ENCODE data around the gene ISLR. TPM values are rescaled to one million over a fixed set of nuclear protein-coding genes. Genes with fewer than 3 reads are reported as not detected.

The ISLR gene
- polyA plus RNA-seq (not detected in 2 replicates), polyA minus RNA-seq (not detected in 2 replicates)

- no peak within 1 kb of the TSS for H2AFZ ChIP-seq (ENCODE audit: low read depth, low read length)
Measured at GRCh38 chr15:74173380-74174218, at the start of gene ISLR. Gene ISLR, plus strand, starts transcription at chr15:74173710. Its CDS starts 1,149 bp downstream, at chr15:74174859.

GRCh38 chr15:74124196-74124595, 49.3 kb upstream of the ISLR start:
- Histone ChIP-seq H3F3A (ENCODE audit: insufficient read depth, low read length, poor library complexity, severe bottlenecking) (peaks cover 9% of the 10 kb centered on the region), H2AFZ (ENCODE audit: low read depth, low read length) (no peak overlapping the region), H3K9me3 (ENCODE audit: low read length) (no peaks in the 10 kb centered on the region), H3K27me3 (ENCODE audit: insufficient read depth, low read depth, low read length) (no peaks in the 10 kb centered on the region), H3K9me2 (ENCODE audit: insufficient read depth, low read length) (no peaks in the 10 kb centered on the region), H3K27ac (ENCODE audit: low read length) (no peak overlapping the region), H3K4me3 (ENCODE audit: low read length) (no peak overlapping the region), H3K4me2 (ENCODE audit: low read length) (no peak overlapping the region), H3K79me2 (replicated peaks; ENCODE audit: insufficient read depth, low read length) (peaks cover 30% of the 10 kb centered on the region), H3K9ac (ENCODE audit: low read length) (no peak overlapping the region), H4K20me1 (ENCODE audit: insufficient read depth) (no peaks in the 10 kb centered on the region), H3K36me3 (ENCODE audit: insufficient read depth, low read length) (no peaks in the 10 kb centered on the region)
- TF ChIP-seq CTCF (IDR thresholded peaks at IDR 0.05; ENCODE audit: poor library complexity, severe bottlenecking) = no peak
- TF ChIP-seq TAF1 (IDR thresholded peaks at IDR 0.05; ENCODE audit: low read depth) = no peak

More at GRCh38 chr15:74173380-74174218, at the start of gene ISLR:
- Histone ChIP-seq H3K79me2 (replicated peaks; ENCODE audit: insufficient read depth, low read length) (no peaks in the 10 kb centered on the region), H3K36me3 (ENCODE audit: insufficient read depth, low read length) (no peaks in the 10 kb centered on the region), H3K27ac (ENCODE audit: low read length) (no peak within 1 kb of the TSS), H3F3A (ENCODE audit: insufficient read depth, low read length, poor library complexity, severe bottlenecking) (no peaks in the 10 kb centered on the region), H3K4me3 (ENCODE audit: low read length) (no peak within 1 kb of the TSS), H4K20me1 (ENCODE audit: insufficient read depth) (no peaks in the 10 kb centered on the region), H3K27me3 (ENCODE audit: insufficient read depth, low read depth, low read length) (no peaks in the 10 kb centered on the region), H3K4me2 (ENCODE audit: low read length) (no peak within 1 kb of the TSS), H3K9me3 (ENCODE audit: low read length) (no peaks in the 10 kb centered on the region), H3K9ac (ENCODE audit: low read length) (no peak within 1 kb of the TSS), H3K9me2 (ENCODE audit: insufficient read depth, low read length) (no peaks in the 10 kb centered on the region)
- no peak for TF ChIP-seq CTCF (IDR thresholded peaks at IDR 0.05; ENCODE audit: poor library complexity, severe bottlenecking)
- no peak for TF ChIP-seq REST (IDR thresholded peaks at IDR 0.05; ENCODE audit: borderline replicate concordance)
- TF ChIP-seq TAF1 (IDR thresholded peaks at IDR 0.05; ENCODE audit: low read depth) = no peak
- TF ChIP-seq RAD21 (conservative IDR thresholded peaks at IDR 0.05) = no peak
- TF ChIP-seq EZH2 (IDR thresholded peaks at IDR 0.05; ENCODE audit: borderline replicate concordance, insufficient read depth, low read length, poor library complexity, severe bottlenecking) = no peak
- no peak for TF ChIP-seq POLR2AphosphoS5 (IDR thresholded peaks at IDR 0.05)

All from neural cell (in vitro differentiated cells).